GM18861 (cell line): Measurements from ENCODE around the gene SCFD2.
"Not testable (repeated sequence)": the region's sequence is repeated elsewhere in the genome, so short reads cannot be mapped to it uniquely, and the experiment has no call there.

Experiments
- ATAC-seq: cut with Tn5 transposase; IDR thresholded peaks from one replicate; pipeline ENCODE4 v1.9.1; 2021; ENCODE audit not compliant: unreplicated experiment

SCFD2 gene

GRCh38 chr4:52841682-52842456, 524.0 kb downstream of the SCFD2 start:
- ATAC-seq, result no peak

DNA sequence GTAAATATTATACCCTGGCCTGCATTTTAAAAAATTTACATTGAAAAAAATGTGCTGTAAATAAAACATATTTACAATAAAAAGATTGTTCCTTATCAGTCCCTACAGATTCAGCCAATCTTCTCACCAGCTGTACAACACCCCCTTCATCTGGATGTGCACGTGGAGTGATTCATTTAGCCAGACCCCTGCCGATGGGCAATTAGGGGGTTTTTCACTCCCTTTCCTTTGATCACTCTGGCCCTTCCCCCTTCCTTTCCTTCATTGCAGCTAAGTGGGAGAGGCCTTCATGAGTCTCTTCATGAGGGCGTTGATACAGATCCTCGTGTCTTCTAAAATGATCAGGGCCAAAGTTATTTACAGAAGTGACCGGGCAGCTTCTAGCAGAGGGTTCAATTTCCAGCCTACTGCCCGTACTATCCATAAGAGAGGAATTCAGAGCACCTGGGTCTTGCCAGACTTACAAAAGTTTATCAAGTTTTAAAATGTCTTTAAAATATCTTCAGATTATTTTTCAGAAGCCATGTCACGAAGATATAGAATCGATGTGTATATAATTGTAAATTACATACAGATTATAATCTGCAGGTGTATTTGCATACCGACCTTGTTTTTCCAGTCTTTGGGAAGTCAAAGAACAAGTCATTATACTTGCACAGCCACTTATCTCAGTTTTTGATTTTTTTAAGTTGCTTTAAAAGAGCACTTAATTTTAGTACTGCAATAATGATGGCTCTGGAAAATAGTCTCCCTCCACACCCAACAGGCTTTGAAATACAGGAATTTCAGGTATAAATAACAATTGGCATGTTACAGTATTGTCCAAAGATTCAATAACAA, 525.1 kb downstream of the SCFD2 start:
- ATAC-seq, result no peak

GRCh38 chr4:52838729-52839586, 526.9 kb downstream of the SCFD2 start:
- ATAC-seq, result no peak

DNA sequence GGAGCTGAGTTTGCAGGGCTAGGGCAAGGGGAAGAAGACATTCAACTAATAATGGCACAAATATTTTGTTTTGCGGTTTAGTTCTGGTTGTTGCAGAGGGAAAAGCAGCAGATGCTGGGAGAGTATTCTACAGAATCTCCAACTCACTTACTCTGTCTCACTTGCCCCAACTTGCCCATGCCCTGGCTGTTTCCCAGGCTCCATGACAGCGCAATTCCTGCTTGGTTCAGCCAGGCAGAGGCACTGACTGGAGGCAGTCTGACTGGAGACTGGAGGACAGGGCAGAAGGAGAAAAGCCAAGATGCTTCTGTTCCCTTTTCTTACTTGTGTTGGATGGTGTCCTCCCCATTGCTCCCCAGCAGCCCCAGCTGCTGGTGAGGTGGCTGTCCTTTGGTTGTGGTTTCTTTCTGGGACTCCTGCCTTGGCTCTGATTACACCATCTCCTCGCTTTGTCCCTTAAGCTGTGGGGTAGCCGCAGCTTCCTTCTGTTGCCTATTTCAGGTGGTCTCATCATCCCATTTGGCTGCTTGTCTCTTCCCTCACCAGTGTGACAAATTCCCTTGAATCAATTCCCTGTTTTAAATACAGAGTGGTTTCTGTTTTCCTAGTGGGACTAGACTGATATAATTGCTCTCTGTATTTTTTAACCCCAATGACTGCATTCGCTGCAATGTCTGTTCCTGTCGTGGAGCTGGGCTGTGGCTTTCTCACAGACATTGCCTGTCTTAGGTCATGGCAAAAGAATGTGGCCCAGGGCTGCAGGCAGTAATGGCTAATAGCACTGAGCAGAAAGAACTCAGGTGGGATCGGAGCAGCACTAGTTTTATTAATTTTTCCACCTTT, 527.9 kb downstream of the SCFD2 start:
- no peak for ATAC-seq

DNA sequence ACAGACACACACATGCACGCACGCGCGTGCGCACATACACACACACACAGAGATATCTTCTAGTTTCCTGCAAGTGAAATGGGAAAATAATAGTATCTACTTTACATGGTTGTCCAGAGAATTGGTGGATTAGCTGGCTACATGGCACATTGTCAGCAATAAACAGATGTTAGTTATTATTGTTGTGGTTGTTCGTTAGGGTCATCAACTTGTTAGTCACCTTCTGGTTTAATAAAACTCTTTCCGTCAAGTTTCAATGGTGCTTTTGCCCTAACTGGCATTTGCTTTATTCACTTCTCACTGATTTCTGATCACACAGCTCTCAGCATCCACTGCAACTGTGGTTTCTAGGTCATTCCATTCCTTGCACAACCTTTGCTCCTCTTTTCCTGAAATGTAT, 529.2 kb downstream of the SCFD2 start:
- ATAC-seq, result no peak

DNA sequence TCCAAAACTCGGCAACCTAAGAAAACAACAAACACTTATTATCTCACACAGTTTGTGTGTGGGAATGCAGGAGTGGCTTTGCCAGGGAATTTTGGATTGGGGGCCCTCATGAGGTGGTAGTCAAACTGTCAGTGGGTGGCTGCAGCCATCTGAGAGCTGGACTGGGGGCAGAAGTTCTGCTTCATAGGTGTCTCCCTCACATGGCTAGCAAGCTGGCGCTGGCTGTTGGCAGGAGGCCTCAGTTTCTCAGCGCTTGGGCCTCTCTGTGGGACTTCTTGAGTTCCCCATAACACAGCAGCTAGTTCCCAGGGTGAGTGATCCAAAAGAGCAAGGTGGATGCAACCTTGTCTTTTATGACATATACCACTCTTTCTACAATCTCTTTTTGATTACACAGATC, 529.7 kb downstream of the SCFD2 start:
- no peak for ATAC-seq

DNA sequence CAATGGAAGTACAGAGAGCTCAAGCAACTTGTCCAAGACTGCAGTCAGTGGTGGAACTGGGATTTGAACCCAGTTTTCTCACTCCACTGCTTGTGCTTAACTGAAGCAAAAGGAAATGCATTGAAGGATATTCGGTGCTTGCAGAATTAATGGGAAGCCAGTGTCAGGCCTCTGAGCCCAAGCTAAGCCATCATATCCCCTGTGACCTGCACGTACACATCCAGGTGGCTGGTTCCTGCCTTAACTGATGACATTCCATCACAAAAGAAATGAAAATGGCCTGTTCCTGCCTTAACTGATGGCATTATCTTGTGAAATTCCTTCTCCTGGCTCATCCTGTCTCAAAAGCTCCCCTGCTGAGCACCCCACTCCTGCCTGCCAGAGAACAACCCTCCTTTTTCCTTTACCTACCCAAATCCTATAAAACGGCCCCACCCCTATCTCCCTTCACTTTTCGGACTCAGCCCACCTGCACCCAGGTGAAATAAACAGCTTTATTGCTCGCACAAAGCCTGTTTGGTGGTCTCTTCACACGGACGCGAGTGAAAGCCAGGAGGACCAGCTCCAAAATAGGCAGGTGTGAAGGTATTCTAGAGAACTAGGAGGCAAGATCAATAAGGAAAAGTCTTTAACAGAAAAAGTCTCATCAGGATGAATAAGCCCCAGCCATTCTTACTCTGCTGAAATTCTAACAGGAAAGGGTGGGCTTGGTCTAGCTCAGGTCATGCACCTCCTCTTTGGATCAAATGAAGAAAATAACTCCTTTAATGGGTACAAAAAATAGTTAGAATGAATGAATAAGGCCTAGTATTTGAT, 531.0 kb downstream of the SCFD2 start:
- not testable (repeated sequence) for ATAC-seq

GRCh38 chr4:52833941-52834525, 531.8 kb downstream of the SCFD2 start:
- ATAC-seq, result no peak

DNA sequence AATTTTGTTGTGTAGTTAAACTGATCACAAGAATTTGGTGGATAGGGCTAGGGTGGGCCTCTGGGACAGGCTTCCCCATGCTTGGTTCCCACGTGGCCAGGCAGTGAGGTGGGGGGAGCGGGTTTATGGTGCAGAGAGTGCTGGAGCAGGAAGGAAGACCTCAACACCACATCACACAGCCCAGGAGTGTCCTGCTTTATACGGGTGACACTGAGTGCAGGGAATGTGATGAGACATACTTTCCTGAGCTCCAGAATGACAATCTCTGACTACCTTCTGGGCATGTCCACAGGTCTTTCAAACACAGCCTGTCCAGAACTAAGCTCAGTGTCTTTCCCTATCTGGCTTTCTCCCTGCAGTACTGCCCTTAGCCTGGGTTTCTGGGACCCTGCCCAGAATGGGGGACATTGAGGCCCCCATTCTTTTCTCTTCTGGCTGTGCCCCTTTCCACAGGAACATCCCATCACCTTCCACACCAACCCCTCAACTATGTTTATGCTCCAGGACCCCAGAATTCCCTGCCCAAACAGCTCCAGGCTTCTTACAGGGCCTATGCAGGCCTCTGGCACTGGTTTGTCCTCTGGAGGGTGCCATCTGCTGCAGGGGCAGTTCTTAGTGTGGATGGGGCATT, 540.3 kb downstream of the SCFD2 start:
- no peak for ATAC-seq

GRCh38 chr4:52824603-52825459, 541.0 kb downstream of the SCFD2 start:
- no peak for ATAC-seq

- no peak for ATAC-seq
These were observed 541.6 kb downstream of the SCFD2 start for GRCh38 chr4:52824270-52824602.

GRCh38 chr4:52823702-52824092, 542.2 kb downstream of the SCFD2 start:
- no peak for ATAC-seq
